Measurements from ENCODE around the gene NTNG1. TPM values are rescaled to one million over a fixed set of nuclear protein-coding genes. Genes with fewer than 3 reads are reported as not detected.

Gene NTNG1
- total RNA-seq, 1 experiment from 2014 or later, result 1.5 TPM

GRCh38 chr1:107315652-107316051 lies 174.8 kb downstream of the NTNG1 start:
- H2BK20ac ChIP-seq (ENCODE audit: low read depth, low read length, poor library complexity, severe bottlenecking), result no peak overlapping the region
- WGBS (ENCODE audit: extremely low coverage, insufficient read length, low lambda C conversion rate), result no CpG with 5 or more reads among the region's 1 CpG
- TF ChIP-seq CTCF (conservative IDR thresholded peaks at IDR 0.05), result no peak
- H3K4me3 Mint-ChIP-seq, result no peak overlapping the region
- H3K79me1 ChIP-seq (ENCODE audit: insufficient read depth, low read depth, low read length, poor library complexity, severe bottlenecking), result no peaks in the 10 kb centered on the region
- no peaks in the 10 kb centered on the region for H3K23me2 ChIP-seq (ENCODE audit: insufficient read length, low read depth, low read length, poor library complexity, severe bottlenecking)
- H3K4me1 Mint-ChIP-seq, result no peaks in the 10 kb centered on the region
- no peak for DNase-seq
- H3K56ac ChIP-seq (ENCODE audit: insufficient read length, low read depth, low read length), result no peak overlapping the region
- no peak overlapping the region for H3K27ac Mint-ChIP-seq
- H2BK120ac ChIP-seq (ENCODE audit: low read depth, low read length, poor library complexity, severe bottlenecking), result no peak overlapping the region
- H3K9me3 ChIP-seq (ENCODE audit: control insufficient read depth, low read depth, low read length), result no peaks in the 10 kb centered on the region
- no peak overlapping the region for H4K5ac ChIP-seq (ENCODE audit: insufficient read length, low read depth, low read length)
- no peak overlapping the region for H2BK15ac ChIP-seq (ENCODE audit: low read depth, low read length)
- no peaks in the 10 kb centered on the region for H3K79me2 ChIP-seq (ENCODE audit: insufficient read depth, low read length)
- no peak overlapping the region for H3K14ac ChIP-seq (ENCODE audit: insufficient read depth, low read length)
- H3K9ac ChIP-seq (ENCODE audit: extremely low read depth, insufficient read length, low read length), result no peak overlapping the region
- H3K4ac ChIP-seq (ENCODE audit: low read depth, low read length), result no peak overlapping the region
- no peaks in the 10 kb centered on the region for H3K36me3 Mint-ChIP-seq (ENCODE audit: insufficient read depth in 1 of 3, low read depth in 3 of 3)
- H3K18ac ChIP-seq (ENCODE audit: insufficient read length, low read depth, low read length), result no peak overlapping the region
- H3K4me2 ChIP-seq (ENCODE audit: insufficient read depth, insufficient read length, low read length), result no peak overlapping the region
- H3T11ph ChIP-seq (ENCODE audit: low read length), result no peak overlapping the region
- H3K9me3 Mint-ChIP-seq, result no peaks in the 10 kb centered on the region
- H2BK12ac ChIP-seq (ENCODE audit: insufficient read length, low read depth, low read length), result no peak overlapping the region
- no peak overlapping the region for H2AK5ac ChIP-seq (ENCODE audit: insufficient read length, low read length)
- no peak overlapping the region for H2AFZ ChIP-seq (ENCODE audit: low read length)
- no peaks in the 10 kb centered on the region for H3K27me3 ChIP-seq (ENCODE audit: insufficient read depth, low read length)
- no peak overlapping the region for H3K23ac ChIP-seq (ENCODE audit: insufficient read length, low read depth, low read length)
- no peaks in the 10 kb centered on the region for H3K4me1 ChIP-seq (ENCODE audit: insufficient read depth, low read length)
- no peak overlapping the region for H4K8ac ChIP-seq (replicated peaks; ENCODE audit: insufficient read length, low read depth, low read length)
- H4K20me1 ChIP-seq (ENCODE audit: control insufficient read depth, insufficient read depth, insufficient read length), result no peaks in the 10 kb centered on the region
- H3K27ac ChIP-seq (ENCODE audit: insufficient read length, low read depth, low read length), result no peak overlapping the region
- H3K27me3 Mint-ChIP-seq (ENCODE audit: low read depth), result no peaks in the 10 kb centered on the region
- H2BK5ac ChIP-seq (ENCODE audit: insufficient read length, low read length), result no peak overlapping the region
- H4K91ac ChIP-seq (ENCODE audit: insufficient read length, low read depth, low read length), result no peak overlapping the region
